Activated CD8-positive, alpha-beta memory T cell treated with anti-CD3 and anti-CD28 coated beads for 4 hours (primary cell): ENCODE measurements around the gene MFN2.
"Not testable (repeated sequence)": the region's sequence is repeated elsewhere in the genome, so short reads cannot be mapped to it uniquely, and the experiment has no call there.

ENCODE experiments used
- DNase-seq, 2 donors: peaks; one replicate each; pipeline ENCODE4 v3.0.0-alpha.2; 2020; ENCODE audit warnings: low read depth in 2 of 2

MFN2 gene

DNA sequence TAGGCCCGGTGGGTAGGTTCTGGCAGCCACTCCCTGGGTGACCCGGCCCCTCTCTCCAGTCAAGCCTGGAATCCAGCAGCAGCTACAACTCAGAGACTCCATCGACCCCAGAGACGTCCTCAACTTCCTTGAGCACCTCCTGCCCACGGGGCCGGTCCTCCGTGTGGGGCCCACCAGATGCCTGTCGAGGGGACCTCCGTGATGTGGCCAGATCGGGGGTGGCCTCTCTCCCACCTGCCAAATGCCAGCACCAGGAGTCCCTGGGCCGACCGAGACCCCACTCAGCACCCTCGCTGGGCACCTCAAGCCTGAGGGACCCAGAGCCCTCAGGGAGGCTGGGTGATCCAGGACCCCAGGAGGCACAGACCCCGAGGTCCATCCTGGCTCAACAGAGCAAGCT is 41.8 kb downstream of the MFN2 start:
- DNase-seq, result no peak

GRCh38 chr1:12026586-12026985 is 46.3 kb downstream of the MFN2 start:
- DNase-seq, result no peak

GRCh38 chr1:12028248-12028647 is 48.0 kb downstream of the MFN2 start:
- DNase-seq, result no peak

DNA sequence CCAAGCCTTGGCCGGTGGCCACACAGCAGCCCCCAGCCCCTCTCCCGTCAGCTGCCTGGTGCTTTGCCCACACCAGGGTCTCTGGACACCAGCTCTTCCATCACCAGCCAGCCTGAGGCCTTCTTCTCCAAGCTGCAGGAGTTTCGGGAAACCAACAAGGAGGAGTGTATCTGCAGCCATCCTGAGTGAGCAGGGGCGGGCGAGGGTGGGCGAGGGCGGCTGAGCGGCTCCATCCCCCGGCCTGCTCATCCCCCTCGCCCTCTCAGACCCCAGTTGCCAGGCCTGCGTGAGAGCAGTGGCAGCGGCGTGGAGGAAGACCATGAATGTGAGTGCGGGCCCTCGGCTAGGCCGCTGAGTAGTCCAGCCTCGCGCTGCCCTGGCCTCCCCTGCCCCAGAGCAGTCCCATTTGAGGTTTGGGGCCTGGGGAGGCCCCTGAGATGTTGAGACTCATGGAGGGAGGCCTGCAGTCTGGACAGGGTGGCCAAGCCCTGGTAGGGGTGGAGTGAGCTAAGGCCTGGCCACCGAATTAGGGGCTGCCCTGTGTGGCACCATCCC is 48.8 kb downstream of the MFN2 start:
- no peak for DNase-seq

DNA sequence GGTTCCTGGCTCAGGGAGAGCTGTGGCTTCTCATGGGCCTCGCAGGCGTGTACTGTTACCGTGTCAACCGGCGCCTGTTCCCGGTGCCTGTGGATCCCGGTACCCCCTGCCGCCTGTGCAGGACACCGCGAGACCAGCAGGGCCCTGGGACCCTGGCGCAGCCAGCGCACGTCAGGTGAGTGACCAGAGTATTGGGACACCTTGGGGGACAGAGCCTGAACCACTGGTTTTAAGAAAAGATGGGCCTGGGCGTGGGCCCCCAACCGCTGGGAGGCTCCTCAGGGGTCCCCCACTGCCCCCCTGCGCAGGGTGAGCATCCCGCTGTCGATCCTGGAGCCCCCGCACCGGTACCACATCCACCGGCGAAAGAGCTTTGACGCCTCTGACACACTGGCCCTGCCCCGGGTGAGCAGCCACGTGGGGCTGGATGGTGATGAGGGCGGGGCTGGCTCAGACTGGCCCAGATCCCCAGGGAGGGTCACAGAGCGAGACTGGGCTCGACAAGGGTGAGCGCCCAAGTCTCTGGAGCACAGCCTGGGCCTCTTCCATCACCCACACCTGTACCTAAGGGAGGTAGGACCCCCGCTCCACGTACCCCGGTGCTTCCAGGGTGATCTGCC is 49.6 kb downstream of the MFN2 start:
- DNase-seq, result no peak

DNA sequence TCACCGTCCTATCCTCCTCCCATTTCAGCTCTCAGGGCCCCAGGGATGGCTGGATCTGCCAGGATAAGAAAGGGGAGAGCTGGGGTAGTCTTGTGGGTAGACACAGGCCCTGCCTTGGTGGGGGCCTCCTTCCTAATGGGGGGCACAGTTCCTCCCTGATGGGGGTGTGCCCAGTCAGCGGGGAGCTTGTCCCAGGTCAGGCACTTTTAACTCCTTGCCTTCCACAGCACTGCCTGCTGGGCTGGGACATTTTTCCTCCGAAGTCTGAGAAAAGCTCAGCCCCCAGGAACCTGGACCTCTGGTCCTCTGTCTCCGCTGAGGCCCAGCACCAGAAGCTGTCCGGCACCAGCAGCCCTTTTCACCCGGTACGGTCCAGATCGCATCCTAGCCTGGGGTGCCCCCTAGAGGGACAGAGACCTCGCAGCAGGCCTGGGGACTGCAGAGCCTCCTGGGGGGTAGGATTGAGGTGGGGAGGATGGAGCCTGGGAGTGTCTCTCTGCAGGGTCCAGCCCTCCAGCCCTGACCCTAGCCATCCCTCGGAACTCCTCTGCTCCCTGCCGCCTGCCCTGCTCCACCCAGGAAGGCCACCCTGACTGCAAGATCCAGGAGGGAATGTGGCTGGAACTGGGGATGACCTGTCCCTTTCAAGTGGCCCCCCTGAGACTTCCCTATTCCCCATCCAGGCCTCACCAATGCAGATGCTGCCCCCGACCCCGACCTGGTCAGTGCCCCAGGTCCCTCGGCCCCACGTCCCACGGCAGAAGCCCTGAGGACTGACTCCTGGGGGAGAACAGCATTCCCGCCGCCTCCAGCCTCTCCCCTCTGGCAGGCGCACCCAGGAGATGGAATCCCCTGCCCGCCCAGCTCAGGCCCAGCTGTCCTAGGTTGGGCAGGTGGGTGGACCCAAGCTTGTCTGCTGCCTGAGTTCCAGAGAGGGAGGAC is 51.1 kb downstream of the MFN2 start:
- no peak for DNase-seq

DNA sequence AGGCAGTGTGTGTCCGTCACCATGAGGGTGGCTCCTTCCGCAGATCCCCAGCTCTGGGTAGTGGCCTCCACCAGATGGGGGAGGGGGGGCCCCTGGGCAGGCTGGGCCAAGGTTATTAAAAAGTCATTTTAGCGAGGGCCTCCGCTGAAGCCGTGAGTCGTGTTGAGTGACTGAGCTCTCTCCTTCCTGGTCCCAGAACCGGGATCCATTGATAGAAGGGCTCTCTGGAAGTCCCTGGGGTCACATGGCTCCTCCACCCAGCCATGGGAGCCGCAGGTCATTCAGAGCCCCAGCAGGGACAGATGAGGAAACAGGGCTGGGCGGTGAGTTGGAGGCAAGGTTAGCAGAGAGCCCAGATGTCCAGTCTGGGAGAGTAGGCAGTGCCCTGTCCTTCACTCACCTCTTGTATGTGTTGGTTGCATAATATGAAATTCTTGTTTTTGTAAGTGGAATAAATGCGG is 51.9 kb downstream of the MFN2 start:
- DNase-seq, result no peak

DNA sequence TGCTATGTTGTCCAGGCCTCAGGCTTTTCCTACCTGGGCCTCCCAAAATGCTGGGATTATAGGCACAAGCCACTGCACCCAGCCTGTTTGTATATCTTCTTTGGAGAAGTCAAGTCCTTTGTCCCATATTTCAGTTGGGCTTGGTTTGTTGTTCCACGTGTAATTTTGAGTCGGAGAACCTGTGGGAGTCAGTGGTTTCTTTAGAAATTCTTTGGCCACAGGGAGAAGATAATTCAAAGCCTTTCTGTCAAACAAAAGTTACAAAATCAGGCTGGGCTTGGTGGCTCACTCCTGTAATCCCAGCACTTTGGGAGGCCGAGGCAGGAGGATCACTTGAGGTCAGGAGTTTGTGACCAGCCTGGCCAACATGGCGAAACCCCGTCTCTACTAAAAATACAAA is 53.2 kb downstream of the MFN2 start:
- DNase-seq, result not testable (repeated sequence)

- DNase-seq, result no peak
These were observed 54.1 kb downstream of the MFN2 start for GRCh38 chr1:12034381-12034801.

- no peak for DNase-seq
These were observed 55.1 kb downstream of the MFN2 start for GRCh38 chr1:12035312-12035711.

DNA sequence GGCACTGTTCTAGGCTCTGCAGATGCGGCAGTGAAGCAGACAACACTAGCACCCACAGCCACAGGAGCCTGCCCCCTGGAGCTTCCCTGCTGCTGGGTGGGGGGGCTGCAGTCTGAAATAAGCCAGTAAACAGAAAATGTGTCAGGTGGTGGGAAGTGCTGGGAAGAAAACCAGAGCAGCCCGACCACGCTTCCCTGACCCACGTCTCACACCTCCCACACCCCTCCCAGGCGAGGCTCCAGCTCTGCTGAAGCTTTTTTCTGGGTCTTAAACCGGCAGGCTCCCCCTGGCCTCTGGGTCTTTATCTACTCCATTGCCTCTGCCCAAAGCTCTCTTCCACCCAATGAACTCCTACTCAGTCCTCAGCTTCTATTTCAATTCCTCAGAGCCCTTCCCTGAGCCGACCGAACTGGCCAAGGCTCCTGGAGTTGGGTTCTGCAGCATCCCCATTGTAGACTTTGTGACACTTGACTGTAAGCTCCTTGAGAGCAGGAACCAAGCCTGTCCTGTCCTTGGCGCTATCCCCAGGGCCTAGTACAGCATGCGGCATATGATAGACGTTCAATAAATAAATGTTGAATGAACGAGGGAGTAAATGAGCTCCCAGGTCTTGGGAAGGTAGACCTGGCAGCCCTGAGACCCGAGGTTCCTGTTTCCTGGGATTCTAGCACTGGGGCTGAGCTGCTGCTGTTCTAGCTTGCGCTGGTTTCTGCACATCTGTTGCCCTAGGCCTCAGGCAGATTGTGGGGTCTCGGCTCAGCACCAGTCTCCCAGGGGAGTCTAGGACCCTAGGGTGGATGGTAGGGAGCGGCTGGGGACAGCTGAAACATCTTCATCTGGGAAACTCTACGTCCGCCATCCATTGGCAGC is 57.5 kb downstream of the MFN2 start:
- no peak for DNase-seq

DNA sequence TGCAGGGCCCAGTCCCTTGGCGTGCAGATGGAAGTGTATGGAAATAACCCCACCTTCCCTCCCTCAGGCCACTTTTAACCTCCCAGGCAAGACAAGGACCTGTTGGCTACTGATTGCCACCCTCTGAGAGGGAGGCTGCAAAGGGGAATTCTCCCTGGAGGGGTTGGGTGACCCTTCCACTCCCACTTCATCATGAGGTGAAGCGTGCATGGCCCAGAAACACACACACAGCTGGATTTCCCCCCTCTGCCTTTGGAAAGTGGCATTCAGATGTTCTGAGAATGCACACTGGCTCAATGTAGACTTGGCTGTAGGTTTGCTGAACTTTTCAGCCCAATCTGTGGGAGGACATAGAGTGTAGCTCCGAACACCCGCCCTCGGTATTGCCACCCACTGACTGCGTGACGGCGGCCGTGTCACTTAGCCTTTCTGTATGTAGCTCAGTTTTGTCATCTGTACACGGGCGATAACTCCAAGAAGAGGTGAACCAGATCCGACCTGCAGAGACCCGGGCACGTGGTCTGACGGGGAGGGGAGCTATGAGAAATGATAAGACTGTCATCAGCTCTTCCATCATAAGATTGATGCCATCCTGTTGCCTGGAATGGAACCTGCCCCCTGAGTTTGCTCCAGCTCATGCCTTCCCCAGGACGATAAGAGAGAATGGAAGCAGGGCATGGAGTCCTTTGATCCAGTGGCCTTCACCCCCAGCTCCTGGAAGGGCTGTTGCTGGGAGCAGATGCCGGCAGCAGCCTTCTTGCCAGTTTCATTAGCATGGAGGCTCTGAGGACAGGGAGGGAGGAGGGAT is 58.3 kb downstream of the MFN2 start:
- no peak for DNase-seq

DNA sequence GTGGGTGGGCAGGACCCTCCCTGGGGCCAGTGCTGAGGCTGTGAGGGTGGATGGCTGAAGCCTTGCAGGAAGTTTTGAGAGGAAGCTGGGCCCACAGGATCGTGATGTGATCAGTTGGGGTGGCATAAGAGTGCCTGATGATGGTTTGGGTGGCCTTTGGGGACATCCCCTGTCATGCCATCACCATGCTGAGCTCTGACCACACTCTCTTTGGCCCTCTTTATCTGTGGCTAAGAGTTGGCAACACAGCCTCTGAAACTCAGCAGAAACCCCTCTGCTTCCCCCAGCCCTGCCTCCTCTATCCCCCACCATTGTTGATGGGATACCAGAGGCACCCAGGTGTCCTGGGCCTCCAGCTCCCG is 58.9 kb downstream of the MFN2 start:
- DNase-seq, result no peak

GRCh38 chr1:12039824-12040456 is 59.7 kb downstream of the MFN2 start:
- not testable (repeated sequence) for DNase-seq

DNA sequence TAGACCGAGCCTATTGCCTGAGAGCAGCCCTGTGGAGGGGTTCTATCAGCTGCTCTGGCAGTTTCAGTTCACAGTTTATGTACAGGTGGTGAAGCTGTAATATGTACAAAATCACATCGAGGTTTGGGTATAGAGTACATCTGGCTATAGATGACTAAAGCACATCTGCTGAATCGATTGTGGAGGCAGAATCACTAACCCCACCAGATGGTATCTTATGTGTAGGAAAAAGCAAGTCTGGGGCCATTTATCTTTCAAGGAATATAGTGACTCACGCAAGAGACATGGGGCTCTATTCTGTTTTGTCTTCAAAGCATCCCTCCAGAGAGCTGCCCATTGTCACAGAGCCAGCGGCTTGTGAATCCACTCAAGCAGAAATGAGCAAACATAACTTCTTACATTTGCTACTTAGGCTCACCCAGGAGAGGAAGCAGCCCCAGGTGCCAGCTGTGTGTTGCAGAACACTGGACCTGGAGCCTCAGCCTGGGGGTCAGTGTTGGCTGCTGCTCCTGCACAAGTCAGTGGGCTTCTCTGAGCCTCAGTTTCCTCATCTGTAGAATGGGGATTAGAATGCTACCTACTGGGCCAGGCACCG is 60.3 kb downstream of the MFN2 start:
- no peak for DNase-seq

DNA sequence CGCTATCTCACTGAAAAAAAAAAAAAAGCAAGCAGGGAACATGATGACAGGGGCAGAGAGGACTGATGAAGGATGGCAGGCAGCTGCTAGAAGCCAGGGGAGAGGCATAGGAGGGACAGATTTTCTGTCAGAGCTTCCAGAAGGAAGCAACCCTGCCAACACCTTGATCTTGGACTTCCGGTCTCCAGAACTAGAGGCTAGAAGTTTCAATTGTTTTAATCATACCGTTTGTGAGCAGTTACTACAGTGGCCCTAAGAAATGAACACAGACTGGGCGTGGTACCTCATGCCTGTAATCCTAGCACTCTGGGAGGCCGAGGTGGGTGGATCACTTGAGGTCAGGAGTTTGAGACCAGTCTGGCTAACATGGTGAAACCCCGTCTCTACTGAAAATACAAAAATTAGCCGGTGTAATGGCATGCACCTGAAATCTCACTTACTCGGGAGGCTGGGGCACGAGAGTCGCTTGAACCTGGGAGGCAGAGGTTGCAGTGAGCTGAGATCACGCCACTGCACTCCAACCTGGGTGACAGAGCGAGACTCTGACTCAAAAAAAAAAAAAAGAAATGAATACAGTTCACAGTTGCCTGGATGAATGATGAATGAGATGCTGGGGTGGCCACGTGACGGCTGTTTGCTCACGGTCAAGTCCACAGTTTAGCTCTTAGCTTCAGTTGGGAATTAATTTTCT is 64.1 kb downstream of the MFN2 start:
- DNase-seq, result not testable (repeated sequence)

DNA sequence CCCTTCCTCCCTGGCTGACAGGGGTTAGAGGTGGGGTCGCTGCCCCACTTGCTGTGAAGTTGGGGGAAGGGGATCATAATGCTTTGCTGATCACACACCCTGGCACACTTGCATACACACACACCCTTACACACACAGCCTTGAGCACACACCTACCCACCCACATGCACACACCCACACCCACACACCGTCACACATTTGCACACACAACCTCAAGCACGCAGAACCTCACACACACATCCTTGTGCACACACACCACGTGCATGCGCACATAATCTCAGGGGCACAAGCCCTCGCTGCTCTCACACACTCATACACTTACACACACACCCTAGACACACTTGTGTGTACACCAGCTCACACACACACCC is 66.5 kb downstream of the MFN2 start:
- DNase-seq, result no peak

- peak in 1 of 2 donors; percentile 31 for DNase-seq
These were observed 67.1 kb downstream of the MFN2 start for GRCh38 chr1:12047120-12047876.

DNA sequence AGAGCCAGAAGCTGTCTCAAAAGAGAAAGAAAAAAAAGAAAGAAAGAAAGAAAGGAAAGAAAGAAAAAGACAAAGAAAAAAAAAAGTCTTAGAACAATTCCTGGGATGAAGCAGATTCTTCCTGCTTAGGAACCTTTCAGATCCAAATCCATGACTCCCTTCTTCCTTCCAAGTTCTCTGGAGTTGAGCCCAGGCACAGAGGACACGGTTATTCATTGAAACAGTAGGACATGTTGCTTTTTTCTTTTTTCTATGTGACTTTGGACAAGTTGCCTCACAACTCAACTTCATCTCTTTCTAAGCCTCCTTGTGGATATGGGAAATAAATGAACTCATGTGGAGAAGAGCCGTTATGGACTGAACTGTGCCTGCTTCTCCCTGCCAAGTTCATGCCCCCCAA is 68.1 kb downstream of the MFN2 start:
- DNase-seq, result no peak
